Stimulated activated CD4-positive, alpha-beta T cell treated with anti-CD3 and anti-CD28 coated beads, Interleukin-2, amount 100 ng/mL, for 48 hours (primary cell): Measurements from ENCODE around the gene GPR27.

Experiments
- DNase-seq, 2 donors: peaks; one replicate each; pipeline ENCODE4 v3.0.0-alpha.2; 2020

The GPR27 gene

DNA sequence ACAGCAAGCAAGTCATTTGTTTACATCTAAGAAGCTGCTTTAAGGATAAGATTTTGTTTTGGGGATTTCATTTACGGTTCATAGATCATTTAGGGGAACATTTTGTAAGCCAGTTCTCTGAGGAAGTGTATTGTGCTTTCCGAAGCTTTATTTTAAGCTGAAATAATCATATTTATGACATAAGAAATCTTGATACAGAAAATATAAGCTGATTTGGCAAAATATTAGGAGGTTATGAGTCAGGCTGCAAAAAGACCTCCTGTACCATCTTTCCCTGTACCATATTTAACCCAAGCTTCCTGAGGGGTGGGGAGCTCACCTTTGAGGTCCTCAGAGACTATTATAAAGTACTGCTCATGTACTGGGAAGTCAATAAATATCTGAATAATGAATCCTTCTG, 20.3 kb upstream of the GPR27 start:
- DNase-seq: no peak

DNA sequence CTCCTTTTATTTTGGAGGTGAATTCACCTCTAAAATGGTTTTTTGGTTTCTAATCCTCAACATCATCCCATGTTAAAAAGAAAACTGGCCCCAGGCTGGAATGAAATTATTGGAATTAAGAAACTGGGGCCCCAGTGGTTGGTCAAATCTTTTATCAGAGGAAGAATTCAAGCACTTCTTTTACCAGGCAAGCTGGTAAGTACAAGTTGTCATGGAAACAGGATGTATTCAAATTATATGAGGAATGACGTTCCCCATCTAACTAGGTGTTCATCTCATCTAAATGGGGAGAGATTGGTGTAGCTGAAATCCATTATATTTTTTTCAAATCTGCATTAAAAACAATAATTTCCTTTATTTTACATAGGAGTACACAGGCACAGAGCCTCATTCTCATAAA, 18.8 kb upstream of the GPR27 start:
- no peak for DNase-seq

DNA sequence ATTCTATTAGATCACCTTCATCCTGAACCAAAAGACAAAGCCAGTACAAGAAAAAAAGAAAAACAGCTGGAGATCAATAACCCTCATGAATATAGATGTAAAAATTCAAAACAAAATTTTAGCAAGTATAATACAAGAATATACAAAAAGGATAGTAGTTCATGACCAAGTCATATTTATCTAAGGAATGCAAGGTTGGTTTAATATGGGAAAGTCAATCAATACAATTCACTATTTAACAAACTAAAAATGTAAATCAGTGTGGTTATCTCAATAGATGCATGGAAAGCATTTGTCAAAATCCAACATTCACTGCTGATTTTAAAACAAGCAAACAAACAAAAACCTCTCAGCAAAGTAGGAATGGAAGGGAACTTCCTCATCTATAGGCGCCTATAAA, 11.0 kb upstream of the GPR27 start:
- DNase-seq: no peak

DNA sequence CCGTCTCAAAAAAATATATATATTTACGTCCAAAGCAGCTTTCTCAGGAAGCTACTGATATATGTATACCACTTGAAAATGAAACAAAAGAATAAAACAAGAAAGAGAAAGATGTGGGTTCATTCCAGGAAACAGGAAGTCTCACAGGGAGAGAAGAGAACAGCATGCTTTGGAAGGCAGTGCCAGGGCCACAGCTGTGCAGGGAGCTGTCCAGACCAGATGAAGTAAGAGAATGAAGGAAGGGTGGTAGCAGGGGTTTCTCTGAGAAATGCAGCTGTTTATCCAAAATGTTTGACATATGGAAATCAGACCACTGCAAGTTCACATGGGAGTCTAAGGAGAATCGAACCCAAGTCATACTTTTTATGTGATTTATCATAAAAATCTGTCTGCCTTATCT, 8.9 kb upstream of the GPR27 start:
- no peak for DNase-seq

DNA sequence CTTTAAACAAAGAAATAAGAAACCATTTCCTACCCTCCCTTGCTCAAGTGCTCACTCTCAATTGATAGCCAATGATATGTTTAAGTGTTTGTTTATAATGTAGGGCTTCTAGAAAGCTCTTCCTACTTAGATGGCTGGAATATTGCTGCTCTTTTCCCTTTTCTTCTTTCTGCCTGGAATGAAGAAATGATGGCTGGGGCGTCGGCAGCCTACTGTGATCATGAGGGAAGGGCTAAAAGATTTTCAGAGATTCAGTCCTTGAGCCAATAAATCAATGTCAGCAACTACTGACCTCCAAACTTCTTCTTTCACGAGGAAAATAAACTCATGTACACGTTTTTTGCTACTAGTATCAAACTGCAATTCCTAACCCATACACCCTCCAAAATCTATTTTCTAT, 2.1 kb upstream of the GPR27 start:
- no peak for DNase-seq

DNA sequence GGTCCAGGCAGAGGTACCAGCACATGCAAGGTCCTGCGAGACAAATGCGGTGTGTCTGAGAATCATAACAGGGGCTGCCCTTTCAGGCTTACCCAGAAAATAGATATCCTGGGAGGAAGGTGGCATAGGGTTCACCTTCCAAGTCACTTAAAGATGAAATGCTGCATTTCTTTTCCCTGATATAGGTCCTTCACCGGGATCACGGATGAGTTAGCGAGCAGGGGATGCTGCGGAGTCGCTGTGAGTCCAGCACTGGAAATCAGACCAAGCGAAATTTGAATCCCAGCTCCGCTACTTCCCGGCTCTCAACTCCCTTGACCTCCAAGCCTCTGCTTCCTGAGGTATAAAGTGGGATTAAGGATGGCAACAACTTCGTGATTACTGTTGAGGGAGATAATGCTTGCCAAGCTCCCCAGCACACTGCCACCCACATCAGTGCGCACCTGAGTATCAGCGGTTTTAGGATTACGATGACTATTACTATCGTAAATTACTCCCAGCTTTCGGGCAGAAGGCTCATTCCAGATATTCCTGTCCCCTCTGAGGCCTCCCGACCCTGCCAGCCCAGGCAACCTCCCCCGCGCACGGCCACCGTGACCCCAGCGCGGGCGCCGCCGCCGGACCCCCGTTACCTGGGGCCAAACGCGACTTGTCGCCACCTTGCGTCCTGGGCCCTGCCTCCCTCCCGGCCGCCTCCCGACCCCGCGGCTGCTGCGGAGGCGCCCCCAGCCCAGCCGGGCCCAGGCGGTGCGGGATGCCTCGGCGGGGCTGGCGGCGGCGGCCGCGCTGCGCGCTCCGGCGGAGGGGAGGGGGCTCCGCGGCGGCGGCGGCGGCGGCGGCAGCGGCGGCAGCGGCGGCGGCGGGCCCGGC, 589 bp upstream of the GPR27 start:
- no peak for DNase-seq

DNA sequence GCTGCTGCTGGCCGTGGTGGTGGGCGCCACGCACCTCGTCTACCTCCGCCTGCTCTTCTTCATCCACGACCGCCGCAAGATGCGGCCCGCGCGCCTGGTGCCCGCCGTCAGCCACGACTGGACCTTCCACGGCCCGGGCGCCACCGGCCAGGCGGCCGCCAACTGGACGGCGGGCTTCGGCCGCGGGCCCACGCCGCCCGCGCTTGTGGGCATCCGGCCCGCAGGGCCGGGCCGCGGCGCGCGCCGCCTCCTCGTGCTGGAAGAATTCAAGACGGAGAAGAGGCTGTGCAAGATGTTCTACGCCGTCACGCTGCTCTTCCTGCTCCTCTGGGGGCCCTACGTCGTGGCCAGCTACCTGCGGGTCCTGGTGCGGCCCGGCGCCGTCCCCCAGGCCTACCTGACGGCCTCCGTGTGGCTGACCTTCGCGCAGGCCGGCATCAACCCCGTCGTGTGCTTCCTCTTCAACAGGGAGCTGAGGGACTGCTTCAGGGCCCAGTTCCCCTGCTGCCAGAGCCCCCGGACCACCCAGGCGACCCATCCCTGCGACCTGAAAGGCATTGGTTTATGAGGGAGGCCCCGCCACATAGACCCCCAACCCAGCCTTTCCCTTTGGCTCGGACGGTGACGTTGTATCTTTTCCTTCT, 1.1 kb downstream of the GPR27 start:
- DNase-seq: no peak

DNA sequence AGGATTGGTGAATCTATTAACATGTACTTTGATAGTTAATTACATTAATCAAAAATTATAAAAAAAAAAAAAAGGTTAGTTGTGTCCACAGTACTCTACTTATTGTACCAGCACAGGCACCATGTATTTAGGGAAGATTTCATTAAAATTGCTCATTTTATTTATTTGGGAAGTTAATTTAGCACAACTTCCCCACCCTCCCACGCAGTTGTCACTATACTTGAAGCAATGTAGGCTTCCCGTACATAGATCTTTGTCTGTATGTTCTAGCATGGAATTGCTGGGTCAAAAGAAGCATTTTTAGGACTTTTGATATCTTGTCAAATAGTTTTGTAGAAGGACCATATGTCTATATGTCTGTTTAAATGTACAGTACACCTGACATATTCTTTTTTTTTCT, 4.4 kb downstream of the GPR27 start:
- DNase-seq: no peak

DNA sequence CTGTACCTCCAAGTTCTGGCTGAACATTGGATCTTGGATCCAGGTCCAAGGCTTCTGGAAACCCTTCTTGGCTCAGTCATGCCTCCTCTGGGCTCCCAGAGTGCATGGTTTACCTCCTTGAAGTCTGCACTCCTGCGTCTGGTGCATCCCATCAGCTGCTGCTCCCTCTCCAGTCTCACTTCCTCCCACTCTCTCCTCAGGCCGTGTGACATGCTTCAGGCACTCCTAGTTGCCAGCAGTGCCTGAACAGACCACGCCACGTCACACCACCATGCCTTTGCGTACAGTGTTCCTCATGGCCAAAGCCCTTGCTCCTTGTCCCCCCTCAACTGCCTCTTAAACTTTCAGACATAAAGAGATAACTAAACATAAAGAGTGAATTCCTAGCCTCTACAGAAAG, 5.7 kb downstream of the GPR27 start:
- DNase-seq: no peak

DNA sequence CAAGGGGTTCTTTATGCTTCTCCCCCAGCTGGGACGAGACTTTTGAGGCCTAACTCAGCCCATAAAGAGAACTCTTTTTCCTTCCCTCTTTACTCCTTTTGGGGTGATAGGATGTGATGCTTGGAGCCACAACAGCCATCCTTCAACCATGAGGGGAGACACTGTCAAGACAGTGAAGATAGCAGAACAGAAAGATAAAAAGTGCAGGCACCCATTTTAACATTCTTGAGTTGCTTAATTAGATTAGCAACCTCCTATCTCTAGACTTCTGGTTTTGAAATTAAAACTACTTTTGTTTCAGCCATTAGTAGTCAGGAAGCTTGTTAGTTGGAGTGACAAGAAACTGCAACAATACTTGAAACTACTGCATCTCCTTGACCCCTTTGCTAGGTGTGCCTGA, 6.5 kb downstream of the GPR27 start:
- no peak for DNase-seq

DNA sequence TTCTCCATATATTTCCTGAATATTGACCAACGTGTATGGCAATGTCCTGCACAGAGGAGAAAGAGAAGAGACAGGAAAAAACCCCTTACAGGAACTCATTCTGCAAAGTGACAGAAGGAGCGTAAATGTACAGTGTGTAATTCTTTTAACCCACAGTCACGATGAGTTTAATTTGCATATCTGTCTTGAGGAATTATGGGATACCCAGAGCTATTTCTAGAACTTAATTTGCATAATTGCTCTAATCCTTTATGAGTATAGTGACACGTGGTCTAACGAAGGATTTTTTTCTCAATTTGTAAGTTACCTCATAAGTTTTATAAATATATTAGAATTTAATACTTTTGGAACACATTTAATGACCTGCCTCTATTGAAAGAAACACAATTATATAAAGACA, 9.8 kb downstream of the GPR27 start:
- no peak for DNase-seq

DNA sequence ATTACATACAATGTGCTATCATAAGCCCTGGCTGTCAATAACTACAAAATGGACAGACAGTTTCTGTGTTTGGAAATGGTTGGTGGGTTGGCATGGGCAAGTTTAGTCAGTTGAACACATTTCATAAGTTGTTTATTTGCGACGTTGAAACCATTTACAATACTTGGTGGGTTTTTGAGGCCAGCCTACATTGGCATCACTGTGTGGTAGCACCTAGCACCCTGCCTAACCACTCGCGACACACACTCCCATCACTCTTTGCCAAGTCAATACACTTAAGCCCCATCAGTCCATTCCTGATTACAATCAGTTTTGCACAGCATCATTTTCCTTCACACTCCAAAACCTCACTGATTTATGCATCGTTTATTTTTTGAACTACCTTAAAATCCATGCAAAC, 17.5 kb downstream of the GPR27 start:
- no peak for DNase-seq

DNA sequence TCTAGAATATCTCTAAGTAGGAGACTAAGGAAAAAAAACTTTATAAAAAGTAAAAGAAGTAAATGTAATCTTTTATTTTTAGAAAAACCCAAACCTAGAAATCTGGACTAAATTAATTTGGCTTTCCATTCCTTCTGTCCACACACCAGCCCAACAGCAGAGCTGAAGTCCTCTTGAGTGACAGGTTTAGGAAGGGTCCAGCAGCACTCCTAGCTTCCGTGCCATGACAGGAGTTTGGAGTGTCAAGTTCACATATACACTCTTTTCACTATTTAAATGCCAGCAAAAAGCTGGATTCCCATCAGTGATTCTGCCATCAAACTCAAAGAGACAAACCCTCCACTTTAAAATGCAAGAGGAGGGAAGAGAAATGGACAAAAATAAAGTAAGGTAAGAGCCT, 18.2 kb downstream of the GPR27 start:
- DNase-seq: no peak

DNA sequence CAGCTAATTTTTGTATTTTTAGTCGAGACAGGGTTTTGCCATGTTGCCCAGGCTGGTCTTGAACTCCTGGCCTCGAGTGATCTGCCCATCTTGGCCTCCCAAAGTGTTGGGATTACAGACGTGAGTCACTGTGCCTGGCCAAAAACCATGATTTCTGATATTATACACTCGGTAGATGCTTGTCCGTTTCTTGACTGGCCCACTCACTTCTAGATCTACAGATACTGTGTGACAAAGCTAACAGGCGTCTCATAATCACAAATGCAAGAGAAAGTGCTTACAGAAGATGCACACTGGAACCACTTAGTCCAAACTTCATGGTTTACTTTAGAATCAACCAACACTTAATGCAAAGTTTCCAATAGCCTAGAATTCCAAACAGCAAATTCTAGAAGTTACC, 22.9 kb downstream of the GPR27 start:
- DNase-seq: no peak

DNA sequence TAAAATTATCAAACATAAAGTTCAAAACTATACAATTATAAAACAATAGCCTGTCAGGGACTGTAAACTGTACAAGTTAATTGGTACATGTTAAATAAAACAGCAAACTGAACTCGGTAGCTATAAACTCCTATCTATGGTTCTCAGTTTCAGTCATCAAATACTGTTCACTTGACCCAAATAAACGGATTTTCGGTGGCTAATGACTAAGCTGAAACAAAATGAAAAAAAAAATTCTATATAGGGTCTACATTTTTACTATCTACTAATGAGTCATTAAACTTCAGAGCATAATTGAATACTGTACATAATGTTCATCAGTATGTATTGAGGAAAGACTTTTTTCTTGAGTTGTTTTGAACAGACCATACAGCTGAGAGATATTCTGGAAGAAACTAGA, 24.7 kb downstream of the GPR27 start:
- no peak for DNase-seq

DNA sequence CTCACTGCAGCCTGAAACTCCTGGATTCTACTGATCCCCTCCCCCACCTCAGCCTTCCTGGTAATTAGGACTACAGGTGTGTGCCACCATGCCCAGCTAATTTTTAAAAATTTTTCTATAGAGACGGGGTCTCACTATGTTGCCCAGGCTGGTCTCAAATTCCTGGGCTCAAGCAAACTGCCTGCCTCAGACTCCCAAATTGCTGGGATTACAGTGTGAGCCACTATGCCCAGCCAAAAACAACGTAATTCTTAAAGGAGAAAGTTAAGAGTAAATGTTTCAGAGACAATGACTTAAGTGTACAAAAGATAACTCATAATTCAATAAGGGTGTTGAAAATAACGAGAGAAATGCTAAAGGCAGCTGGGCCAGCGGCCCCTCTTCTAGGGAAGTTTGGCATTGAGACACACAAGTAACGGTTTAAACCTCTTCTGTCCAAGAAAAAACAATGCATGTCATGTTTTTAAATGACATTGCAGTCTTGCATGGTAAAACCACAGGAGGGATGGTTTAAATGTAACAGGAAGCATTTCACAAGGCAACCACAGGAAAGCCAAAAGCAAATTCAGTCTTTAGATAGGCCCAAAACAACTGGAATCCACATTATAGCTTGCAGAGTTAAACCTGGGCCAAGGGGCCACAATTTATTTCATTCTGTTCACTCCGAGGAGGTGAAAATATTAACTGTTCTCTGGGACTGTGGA, 26.2 kb downstream of the GPR27 start:
- no peak for DNase-seq

DNA sequence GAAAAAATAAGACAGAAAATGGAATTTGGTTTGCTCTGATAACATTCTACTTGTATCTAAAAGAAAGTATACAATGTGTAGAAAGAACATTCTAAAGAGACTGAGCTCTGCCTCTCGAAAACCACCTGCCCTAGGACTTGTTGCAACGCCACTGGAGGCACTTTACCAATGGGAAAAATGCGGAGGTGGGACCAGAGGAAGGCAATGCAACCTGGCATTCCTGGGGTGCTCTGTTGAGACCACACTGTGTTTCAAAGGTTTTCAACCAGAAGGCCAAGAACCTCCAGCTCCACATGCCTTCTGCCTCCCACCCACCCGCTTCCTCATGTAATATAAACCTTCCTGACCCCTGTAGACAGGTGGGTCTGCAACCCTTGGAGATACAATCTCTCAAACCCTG, 26.8 kb downstream of the GPR27 start:
- no peak for DNase-seq

DNA sequence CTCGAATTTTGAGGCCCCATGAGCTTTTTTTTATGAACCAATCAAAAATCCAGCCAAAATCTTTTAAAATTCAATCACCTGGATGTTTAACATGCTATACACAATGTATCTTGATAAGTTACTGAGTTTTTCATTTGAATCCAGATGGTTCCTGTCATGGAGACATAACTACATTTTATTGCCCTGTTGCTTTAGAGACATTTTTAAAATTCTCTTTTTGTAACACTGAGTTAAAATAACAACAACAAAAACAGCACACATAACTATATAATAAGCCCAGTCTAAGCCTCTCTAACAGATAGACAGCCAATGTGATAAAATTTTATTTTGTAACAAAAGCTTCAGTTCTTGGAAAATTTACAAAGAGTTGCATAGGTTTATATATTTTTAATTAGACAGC, 29.5 kb downstream of the GPR27 start:
- DNase-seq: no peak

DNA sequence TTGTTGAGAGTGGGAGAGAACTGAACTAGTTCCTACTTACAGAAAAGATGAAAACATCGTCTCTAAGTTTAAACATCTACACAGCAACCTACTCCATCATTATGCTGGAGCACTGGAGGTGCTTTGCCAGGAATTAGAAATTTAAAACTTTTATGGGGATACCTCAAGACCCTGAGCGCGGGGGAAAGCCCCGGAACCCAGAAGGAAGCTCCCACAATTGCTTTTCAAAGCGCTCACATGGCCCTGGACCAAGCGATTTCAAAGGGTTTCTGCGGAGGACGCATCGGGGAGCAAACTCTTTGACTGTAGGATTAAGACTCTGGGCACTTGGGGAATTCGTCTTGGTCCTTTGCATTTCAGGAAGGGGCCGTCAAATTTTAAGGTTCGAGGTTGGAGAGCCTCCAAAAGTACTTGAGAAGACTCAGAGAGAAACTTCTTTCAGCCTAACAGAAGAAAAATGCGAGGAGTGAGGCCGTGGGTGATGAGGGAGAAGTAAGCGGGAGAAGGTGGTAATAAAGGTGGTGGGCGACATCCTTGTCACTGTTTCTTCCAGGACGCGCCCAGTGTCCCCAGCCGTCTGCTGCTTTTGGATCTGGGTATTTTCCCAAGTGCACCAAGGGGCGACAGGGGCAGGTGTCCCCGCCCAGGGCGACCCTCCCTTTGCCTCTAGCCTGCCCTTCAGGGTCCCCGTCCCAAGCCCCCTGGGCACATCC, 30.7 kb downstream of the GPR27 start:
- no peak for DNase-seq

DNA sequence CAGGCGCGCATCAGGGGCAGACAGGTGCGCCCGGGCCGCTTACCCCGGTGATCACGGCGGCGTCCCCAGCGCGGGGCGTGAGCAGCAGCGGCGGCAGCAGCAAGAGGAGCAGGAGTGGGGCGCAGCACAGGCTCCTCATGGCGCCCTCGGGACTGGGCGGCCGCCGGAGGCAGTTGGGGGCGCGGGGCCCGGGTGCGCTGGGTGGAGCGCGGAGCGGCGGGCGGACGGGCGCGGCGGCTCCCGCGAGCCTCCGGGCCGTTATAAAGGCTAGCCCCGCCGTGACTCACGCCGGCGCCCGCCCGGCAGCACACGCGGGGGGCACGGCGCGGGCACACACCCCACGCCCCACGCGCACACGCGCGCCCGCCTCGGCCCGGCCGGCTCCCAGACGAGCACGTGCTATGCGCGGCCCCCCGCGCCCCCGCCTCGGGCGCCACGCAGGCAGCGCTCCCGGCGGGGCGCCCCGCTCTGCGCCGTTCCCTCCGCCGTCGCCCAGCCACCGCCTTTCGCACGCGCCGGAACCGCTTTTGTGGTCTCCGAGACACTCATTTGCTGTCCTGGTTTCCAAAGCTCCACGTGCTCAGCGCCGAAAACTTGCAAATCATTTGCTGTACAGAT, 31.4 kb downstream of the GPR27 start, which contains the start of gene PROK2:
PROK2 (minus strand) TSS at position 235 of the 618 bp plus-strand sequence; CDS start at position 139, 96 bp downstream.
- DNase-seq: peak; percentile 13 to 17

DNA sequence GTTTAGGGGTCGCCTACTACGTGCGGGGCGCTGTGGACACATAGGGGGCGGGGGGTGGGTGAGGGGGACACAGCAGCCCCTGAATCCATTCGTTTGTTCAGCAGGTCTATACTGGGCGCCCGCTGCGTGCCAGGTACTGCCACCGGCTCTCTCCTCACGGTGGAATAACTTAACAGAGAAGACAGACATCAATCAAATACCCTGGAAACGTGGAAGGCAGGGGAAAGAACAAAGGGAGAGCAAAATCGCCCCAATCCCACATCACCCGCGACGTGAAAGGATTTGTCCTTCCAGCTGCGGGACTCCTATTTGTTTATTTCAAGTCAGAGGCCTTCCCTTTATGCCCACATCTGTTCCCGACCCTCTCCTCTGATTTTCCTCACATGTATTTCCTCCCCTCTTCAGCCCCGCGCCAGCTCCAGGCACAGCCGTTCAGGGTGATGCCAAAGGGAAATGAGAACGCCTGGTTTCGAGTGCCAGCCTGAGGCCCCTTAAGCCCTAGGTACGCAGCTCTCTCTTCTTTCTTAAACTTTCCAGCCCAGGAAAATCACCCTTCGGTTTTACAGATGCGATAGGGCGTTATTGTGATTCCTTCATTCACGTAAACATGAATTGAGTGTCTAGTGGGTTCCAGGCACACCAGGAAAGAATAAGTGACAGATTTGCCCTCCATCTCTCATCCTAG, 32.0 kb downstream of the GPR27 start:
- no peak for DNase-seq

DNA sequence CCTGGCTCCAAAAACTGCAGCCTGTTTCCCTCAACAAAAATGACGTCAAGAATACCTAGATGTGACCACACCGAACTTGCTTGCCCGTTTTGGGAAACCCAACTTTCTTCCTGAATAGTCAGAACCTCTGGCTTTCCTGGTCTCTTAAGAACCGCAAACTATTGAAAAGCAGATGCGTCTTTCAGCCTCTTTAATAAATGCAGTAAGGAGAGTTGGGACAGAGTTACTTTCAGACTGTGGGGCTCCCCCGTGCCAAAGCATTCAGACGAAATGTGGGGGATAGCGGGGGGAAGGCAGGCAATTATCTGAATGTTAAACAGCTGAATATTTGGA, 32.5 kb downstream of the GPR27 start:
- DNase-seq: no peak
